ENCODE data around the gene EIF4B. TPM values are rescaled to one million over a fixed set of nuclear protein-coding genes. Genes with fewer than 3 reads are reported as not detected.

Gene EIF4B
- total and polyA plus RNA-seq, 2 of the 13 experiments (the other 11 are each of a cell fraction or from before 2014, with no cell fraction given): 416 to 548 TPM

- peak; percentile 68; the same call in 1 of the 2 replicates for TF ChIP-seq ZNF318 (CRISPR knock-in tag; IDR thresholded peaks at IDR 0.05)
- TF ChIP-seq GTF2F1 (IDR thresholded peaks at IDR 0.05; ENCODE audit: low read length): no peak
- peak; percentile 61; the same call in 1 of the 2 replicates for TF ChIP-seq ZNF609 (CRISPR knock-in tag; IDR thresholded peaks at IDR 0.05; ENCODE audit: borderline replicate concordance)
- TF ChIP-seq SIN3B (IDR thresholded peaks at IDR 0.05; ENCODE audit: low read length): no peak
- no peak for TF ChIP-seq ATF5 (CRISPR knock-in tag; IDR thresholded peaks at IDR 0.05; ENCODE audit: low read depth)
- TF ChIP-seq AKNA (CRISPR knock-in tag; IDR thresholded peaks at IDR 0.05; ENCODE audit: borderline replicate concordance): no peak
- no peak; the same call in 1 of the 2 replicates for TF ChIP-seq ZNF160 (CRISPR knock-in tag; IDR thresholded peaks at IDR 0.05)
- TF ChIP-seq TBX3 (IDR thresholded peaks at IDR 0.05; ENCODE audit: borderline replicate concordance): no peak
Observed at GRCh38 chr12:53051058-53051880, 45.0 kb downstream of the EIF4B start (continued).
